Suprapubic skin (tissue), 4 donors: ENCODE data around the gene ETV6. TPM values are rescaled to one million over a fixed set of nuclear protein-coding genes. Genes with fewer than 3 reads are reported as not detected.

ENCODE experiments used
- DNase-seq, 2 donors: peaks; one replicate each; pipeline ENCODE4 v3.0.0-alpha.2; 2019; ENCODE audit warnings: low spot score in 2 of 2
- H3K27ac ChIP-seq: fragments of 200-600 bp; sonication (generic); one replicate; pipeline ENCODE4 v1.5.1; 2019
- H3K27me3 ChIP-seq: fragments of 200-600 bp; sonication (generic); one replicate; pipeline ENCODE4 v1.5.1; 2019
- H3K36me3 ChIP-seq: fragments of 200-600 bp; sonication (generic); one replicate; pipeline ENCODE4 v1.5.1; 2019
- H3K4me1 ChIP-seq: fragments of 200-600 bp; sonication (generic); one replicate; pipeline ENCODE4 v1.5.1; 2019
- H3K4me3 ChIP-seq: fragments of 200-600 bp; sonication (generic); one replicate; pipeline ENCODE4 v1.5.1; 2019; ENCODE audit warnings: mild to moderate bottlenecking
- H3K9me3 ChIP-seq: fragments of 200-600 bp; sonication (generic); one replicate; pipeline ENCODE4 v1.5.1; 2019
- CTCF ChIP-seq, 2 donors: fragments of 200-600 bp in 1 of 2; fragments of 450-650 bp in 1 of 2; sonication (generic) in 1 of 2; IDR thresholded peaks; one replicate each; pipeline ENCODE4 v1.5.1; 2016 to 2019; ENCODE audit warnings: antibody characterized with exemption in 2 of 2, mild to moderate bottlenecking in 1 of 2, moderate library complexity in 1 of 2
- EP300 ChIP-seq: sonication (generic); formaldehyde crosslinking; IDR thresholded peaks from one replicate; pipeline ENCODE4 v1.6.1; 2017; ENCODE audit warnings: antibody characterized with exemption
- POLR2A ChIP-seq, 2 donors: fragments of 450-650 bp; IDR thresholded peaks; one replicate each; pipeline ENCODE4 v1.6.1; 2017; ENCODE audit warnings: antibody characterized with exemption in 2 of 2, mild to moderate bottlenecking in 2 of 2, moderate library complexity in 2 of 2
- POLR2AphosphoS5 ChIP-seq, 3 donors: sonication (generic); formaldehyde crosslinking; IDR thresholded peaks; one replicate each; pipeline ENCODE4 v1.6.1; 2017; ENCODE audit warnings: antibody characterized with exemption in 3 of 3
- WGBS: methylation state at CpG from one replicate; pipeline ENCODE4 v1.1.5; 2018; 5-methylcytosine and 5-hydroxymethylcytosine counted together
- total RNA-seq, 4 donors: library from RNA; depleted of rRNA; stranded (reverse); fragments of >200 nt; gene quantifications; one replicate each; pipeline ENCODE4 v1.1.0, GENCODE V29; 2016

ETV6 gene
- total RNA-seq, 4 donors from 2014 or later = 16.9 to 41.4 (median 25.1) TPM

- Histone ChIP-seq H3K36me3 (no peaks in the 10 kb centered on the region), H3K4me1 (no peaks in the 10 kb centered on the region), H3K27ac (no peak overlapping the region), H3K9me3 (no peaks in the 10 kb centered on the region), H3K27me3 (no peaks in the 10 kb centered on the region), H3K4me3 (no peak overlapping the region)
- TF ChIP-seq POLR2AphosphoS5 (IDR thresholded peaks at IDR 0.05) (no peak), POLR2A (IDR thresholded peaks at IDR 0.05) (no peak), CTCF (IDR thresholded peaks at IDR 0.05) (no peak), EP300 (no peak)
- no peak for DNase-seq
- 77% methylated on average over 10 of the region's 10 CpGs for WGBS
Measured at GRCh38 chr12:11773889-11774677, 124.6 kb downstream of the ETV6 start.

GRCh38 chr12:11774821-11775220, 125.3 kb downstream of the ETV6 start:
- H3K9me3 ChIP-seq = no peaks in the 10 kb centered on the region
- TF ChIP-seq EP300 (no peak), POLR2A (IDR thresholded peaks at IDR 0.05) (no peak), POLR2AphosphoS5 (IDR thresholded peaks at IDR 0.05) (no peak), CTCF (IDR thresholded peaks at IDR 0.05) (no peak)
- H3K27ac ChIP-seq = no peak overlapping the region
- no peak for DNase-seq
- H3K4me1 ChIP-seq = no peaks in the 10 kb centered on the region
- no peaks in the 10 kb centered on the region for H3K27me3 ChIP-seq
- WGBS = 77% methylated on average over 6 of the region's 6 CpGs
- no peak overlapping the region for H3K4me3 ChIP-seq
- no peaks in the 10 kb centered on the region for H3K36me3 ChIP-seq

- H3K27ac ChIP-seq = no peak overlapping the region
- TF ChIP-seq POLR2A (IDR thresholded peaks at IDR 0.05) (no peak), CTCF (IDR thresholded peaks at IDR 0.05) (no peak), EP300 (no peak), POLR2AphosphoS5 (IDR thresholded peaks at IDR 0.05) (no peak)
- DNase-seq = no peak
Measured at GRCh38 chr12:11776316-11776715, 126.8 kb downstream of the ETV6 start.

DNA sequence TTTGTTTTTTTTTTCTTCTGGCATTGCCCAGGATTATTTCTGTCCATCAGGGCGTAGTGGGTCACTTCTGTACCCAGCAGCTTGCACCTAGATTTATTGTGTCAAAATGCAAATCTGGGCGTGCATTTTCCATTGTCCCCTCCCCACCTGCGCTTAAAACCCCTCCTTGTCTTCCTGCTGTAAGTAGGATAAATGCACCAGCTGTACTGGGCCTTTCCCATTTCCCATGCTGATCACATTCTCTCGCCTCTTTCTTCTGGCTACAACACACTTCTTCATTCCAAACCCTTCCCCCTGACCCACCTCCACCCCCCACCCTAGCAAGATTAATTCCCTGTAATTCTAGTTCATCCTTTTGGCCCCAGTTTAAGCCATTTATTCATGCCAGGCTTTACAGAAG, 128.0 kb downstream of the ETV6 start:
- no peak for DNase-seq
- TF ChIP-seq EP300 (no peak), POLR2A (IDR thresholded peaks at IDR 0.05) (no peak), POLR2AphosphoS5 (IDR thresholded peaks at IDR 0.05) (no peak)
- Histone ChIP-seq H3K9me3 (no peaks in the 10 kb centered on the region), H3K36me3 (no peaks in the 10 kb centered on the region), H3K4me1 (no peaks in the 10 kb centered on the region), H3K27me3 (no peaks in the 10 kb centered on the region), H3K4me3 (no peak overlapping the region), H3K27ac (no peak overlapping the region)
- WGBS = 95% methylated on average over 4 of the region's 4 CpGs

More at GRCh38 chr12:11776316-11776715, 126.8 kb downstream of the ETV6 start:
- H3K4me3 ChIP-seq = no peak overlapping the region
- WGBS = 69% methylated on average over 3 of the region's 3 CpGs
- H3K27me3 ChIP-seq = no peaks in the 10 kb centered on the region
- no peaks in the 10 kb centered on the region for H3K4me1 ChIP-seq
- H3K36me3 ChIP-seq = no peaks in the 10 kb centered on the region
- H3K9me3 ChIP-seq = no peaks in the 10 kb centered on the region

GRCh38 chr12:11777962-11778361, 128.5 kb downstream of the ETV6 start:
- Histone ChIP-seq H3K9me3 (no peaks in the 10 kb centered on the region), H3K4me1 (no peaks in the 10 kb centered on the region), H3K27me3 (no peaks in the 10 kb centered on the region), H3K36me3 (no peaks in the 10 kb centered on the region), H3K4me3 (no peak overlapping the region), H3K27ac (no peak overlapping the region)
- no peak for TF ChIP-seq EP300
- no peak for TF ChIP-seq CTCF (IDR thresholded peaks at IDR 0.05)
- TF ChIP-seq POLR2AphosphoS5 (IDR thresholded peaks at IDR 0.05) = no peak
- TF ChIP-seq POLR2A (IDR thresholded peaks at IDR 0.05) = no peak
- DNase-seq = no peak
- WGBS = 83% methylated on average over 12 of the region's 12 CpGs
